Sciatic nerve (tissue), 2 donors: Measurements from ENCODE around the gene ANK3. TPM values are rescaled to one million over a fixed set of nuclear protein-coding genes. Genes with fewer than 3 reads are reported as not detected.

Source experiments
- ATAC-seq: fragments of 200-7000 bp; cut with Tn5 transposase; one replicate; pipeline ENCODE4 v1.9.1; 2020; ENCODE audit warnings: mild to moderate bottlenecking, moderate library complexity
- DNase-seq: peaks from one replicate; pipeline ENCODE4 v3.0.0-alpha.2; 2020; ENCODE audit warnings: low spot score
- intact Hi-C: fragments of 100-400 bp; cut with DNase I; formaldehyde crosslinking; loops from one replicate; pipeline ENCODE4 v1.14.2; 2022
- total RNA-seq: library from RNA; stranded (reverse); fragmentation: NEBNext Ultra II Directional; extraction: Animal tissue kit (Norgen Biotek cat#: 25700); gene quantifications from one replicate; pipeline ENCODE4 v1.2.1, GENCODE V29; 2021
- donor health status: DM: no; HTN: no; CAD: no.
- donor health status: DM: no; HTN: no; CAD: no.

The ANK3 gene
- total RNA-seq, 1 donor from 2014 or later: 203 TPM

- intact Hi-C loops: no loop called here
- ATAC-seq: peak; percentile 73
- DNase-seq: no peak
Measured at GRCh38 chr10:60353519-60354258, 36.0 kb downstream of the ANK3 start.

GRCh38 chr10:60352105-60352504, 37.6 kb downstream of the ANK3 start:
- ATAC-seq: no peak
- no peak for DNase-seq
- intact Hi-C loops: no loop called here

- DNase-seq (no peak), ATAC-seq (no peak)
- intact Hi-C loops: no loop called here
Measured at GRCh38 chr10:60351191-60351853, 38.4 kb downstream of the ANK3 start.

GRCh38 chr10:60350400-60350799, 39.3 kb downstream of the ANK3 start:
- ATAC-seq (no peak), DNase-seq (no peak)
- intact Hi-C loops: no loop called here

GRCh38 chr10:60349426-60349825, 40.2 kb downstream of the ANK3 start:
- intact Hi-C loops: no loop called here
- DNase-seq (no peak), ATAC-seq (no peak)

GRCh38 chr10:60348982-60349381, 40.7 kb downstream of the ANK3 start:
- intact Hi-C loops: no loop called here
- ATAC-seq (no peak), DNase-seq (no peak)

GRCh38 chr10:60347270-60347669, 42.4 kb downstream of the ANK3 start:
- ATAC-seq: no peak
- intact Hi-C loops: no loop called here
- DNase-seq: no peak

GRCh38 chr10:60346661-60347060, 43.0 kb downstream of the ANK3 start:
- DNase-seq (no peak), ATAC-seq (no peak)
- intact Hi-C loops: no loop called here

GRCh38 chr10:60343254-60343653, 46.4 kb downstream of the ANK3 start:
- intact Hi-C loops: no loop called here
- ATAC-seq: no peak
- no peak for DNase-seq

- ATAC-seq: no peak
- intact Hi-C loops: no loop called here
Measured at GRCh38 chr10:60341969-60342368, 47.7 kb downstream of the ANK3 start.

GRCh38 chr10:60340973-60341372, 48.7 kb downstream of the ANK3 start:
- ATAC-seq (no peak), DNase-seq (no peak)
- intact Hi-C loops: no loop called here

More at GRCh38 chr10:60341969-60342368, 47.7 kb downstream of the ANK3 start:
- DNase-seq: no peak

- no peak for ATAC-seq
- no peak for DNase-seq
- intact Hi-C loops: no loop called here
Measured at GRCh38 chr10:60339757-60340156, 49.9 kb downstream of the ANK3 start.

- intact Hi-C loops: no loop called here
- ATAC-seq (no peak), DNase-seq (no peak)
Measured at GRCh38 chr10:60338786-60339185, 50.9 kb downstream of the ANK3 start.

- intact Hi-C loops: no loop called here
- DNase-seq (no peak), ATAC-seq (no peak)
Measured at GRCh38 chr10:60338002-60338564, 51.6 kb downstream of the ANK3 start.

GRCh38 chr10:60336901-60337630, 52.6 kb downstream of the ANK3 start:
- ATAC-seq: no peak
- intact Hi-C loops: no loop called here

GRCh38 chr10:60335708-60336107, 54.0 kb downstream of the ANK3 start:
- DNase-seq: no peak
- intact Hi-C loops: no loop called here
- ATAC-seq: no peak

More at GRCh38 chr10:60336901-60337630, 52.6 kb downstream of the ANK3 start:
- DNase-seq: no peak

- intact Hi-C loops: no loop called here
- DNase-seq (no peak), ATAC-seq (no peak)
Measured at GRCh38 chr10:60334991-60335390, 54.7 kb downstream of the ANK3 start.

GRCh38 chr10:60332371-60332770, 57.3 kb downstream of the ANK3 start:
- DNase-seq: no peak
- no peak for ATAC-seq
- intact Hi-C loops: no loop called here

GRCh38 chr10:60331886-60332285, 57.8 kb downstream of the ANK3 start:
- no peak for DNase-seq
- intact Hi-C loops: no loop called here
- no peak for ATAC-seq

- ATAC-seq (no peak), DNase-seq (no peak)
- intact Hi-C loops: no loop called here
Measured at GRCh38 chr10:60323162-60323561, 66.5 kb downstream of the ANK3 start.
